IPS-18c (cell line): Measurements from ENCODE around the gene DAZAP1.
"Not testable (repeated sequence)": the region's sequence is repeated elsewhere in the genome, so short reads cannot be mapped to it uniquely, and the experiment has no call there.

Experiments used
- H3K4me3 ChIP-seq: 2 replicates; pipeline ENCODE4 v1.7.0; 2013; ENCODE audit warnings: low read depth, mild to moderate bottlenecking, low read length, moderate library complexity; ENCODE audit not compliant: insufficient read depth
- H3K9me3 ChIP-seq: one replicate; pipeline ENCODE4 v1.6.1; 2013; ENCODE audit warnings: mild to moderate bottlenecking, low read length, moderate library complexity; ENCODE audit not compliant: control insufficient read depth, insufficient read depth

DAZAP1 gene

GRCh38 chr19:1468821-1469254 lies 61.5 kb downstream of the DAZAP1 start:
- H3K9me3 ChIP-seq, result peaks cover 4% of the 10 kb centered on the region
- H3K4me3 ChIP-seq, result no peak overlapping the region

GRCh38 chr19:1469255-1470054 lies 62.1 kb downstream of the DAZAP1 start:
- Histone ChIP-seq H3K4me3 (no peak overlapping the region; the same call in 1 of the 2 replicates), H3K9me3 (peaks cover 4% of the 10 kb centered on the region)

- peaks cover 4% of the 10 kb centered on the region for H3K9me3 ChIP-seq
- H3K4me3 ChIP-seq, result peak overlapping the region; percentile 40; the same call in 1 of the 2 replicates
Observed at GRCh38 chr19:1470055-1470304, 62.6 kb downstream of the DAZAP1 start.

- peak overlapping the region; percentile 40 for H3K4me3 ChIP-seq
- peaks cover 4% of the 10 kb centered on the region for H3K9me3 ChIP-seq
Observed at GRCh38 chr19:1470305-1471009, 63.1 kb downstream of the DAZAP1 start.

GRCh38 chr19:1471010-1471514 lies 63.7 kb downstream of the DAZAP1 start:
- H3K4me3 ChIP-seq, result peak overlapping the region; percentile 40
- H3K9me3 ChIP-seq, result peaks cover 2% of the 10 kb centered on the region

GRCh38 chr19:1471515-1472160 lies 64.3 kb downstream of the DAZAP1 start:
- Histone ChIP-seq H3K9me3 (no peaks in the 10 kb centered on the region), H3K4me3 (no peak overlapping the region)

GRCh38 chr19:1472231-1473084 lies 65.1 kb downstream of the DAZAP1 start:
- H3K4me3 ChIP-seq, result no peak overlapping the region
- H3K9me3 ChIP-seq, result no peaks in the 10 kb centered on the region

- no peaks in the 10 kb centered on the region for H3K9me3 ChIP-seq
Observed at GRCh38 chr19:1473085-1473851, 65.9 kb downstream of the DAZAP1 start.

GRCh38 chr19:1474011-1474764 lies 66.8 kb downstream of the DAZAP1 start:
- no peak overlapping the region for H3K4me3 ChIP-seq
- H3K9me3 ChIP-seq, result no peaks in the 10 kb centered on the region

More at GRCh38 chr19:1473085-1473851, 65.9 kb downstream of the DAZAP1 start:
- no peak overlapping the region for H3K4me3 ChIP-seq

- no peak overlapping the region for H3K4me3 ChIP-seq
- H3K9me3 ChIP-seq, result no peaks in the 10 kb centered on the region
Observed at GRCh38 chr19:1474765-1475351, 67.5 kb downstream of the DAZAP1 start.

GRCh38 chr19:1475751-1476437 lies 68.5 kb downstream of the DAZAP1 start:
- Histone ChIP-seq H3K9me3 (no peaks in the 10 kb centered on the region), H3K4me3 (no peak overlapping the region)

GRCh38 chr19:1477056-1477455 lies 69.7 kb downstream of the DAZAP1 start:
- not testable (repeated sequence) for H3K4me3 ChIP-seq, H3K9me3 ChIP-seq

- Histone ChIP-seq H3K4me3 (peak within 1 kb of the TSS; percentile 85), H3K9me3 (no peaks in the 10 kb centered on the region)
Observed at GRCh38 chr19:1478934-1479707, 71.7 kb downstream of the DAZAP1 start, which contains the start of gene C19orf25. Gene C19orf25, minus strand, starts transcription at chr19:1479215. Its CDS starts 312 bp downstream, at chr19:1478903.

- no peak overlapping the region for H3K4me3 ChIP-seq
- H3K9me3 ChIP-seq, result no peaks in the 10 kb centered on the region
Observed at GRCh38 chr19:1481224-1481892, 74.0 kb downstream of the DAZAP1 start.
